Endothelial cell (in vitro differentiated cells): ENCODE data around the gene ITGA3. TPM values are rescaled to one million over a fixed set of nuclear protein-coding genes. Genes with fewer than 3 reads are reported as not detected.
A peak's percentile ranks its signal among the peaks of the same experiment; 100 is the strongest.

Experiments used
- DNase-seq: peaks from one replicate; pipeline ENCODE4 v3.0.0; 2021; ENCODE audit warnings: low spot score
- H3K27ac Mint-ChIP-seq: one replicate; pipeline ENCODE4 v1.8.0; 2021; ENCODE audit warnings: mixed read lengths, inconsistent platforms; ENCODE audit not compliant: unreplicated experiment
- H3K27me3 Mint-ChIP-seq: one replicate; pipeline ENCODE4 v1.8.0; 2021; ENCODE audit warnings: mild to moderate bottlenecking, moderate library complexity, mixed read lengths, inconsistent platforms; ENCODE audit not compliant: unreplicated experiment
- H3K36me3 Mint-ChIP-seq: one replicate; pipeline ENCODE4 v1.8.0; 2021; ENCODE audit warnings: mild to moderate bottlenecking, low read depth, mixed read lengths, inconsistent platforms; ENCODE audit not compliant: unreplicated experiment
- H3K4me1 Mint-ChIP-seq: one replicate; pipeline ENCODE4 v1.8.0; 2021; ENCODE audit warnings: mild to moderate bottlenecking, mixed read lengths, inconsistent platforms; ENCODE audit not compliant: unreplicated experiment
- H3K4me3 Mint-ChIP-seq: one replicate; pipeline ENCODE4 v1.8.0; 2021; ENCODE audit warnings: mild to moderate bottlenecking, mixed read lengths, inconsistent platforms; ENCODE audit not compliant: unreplicated experiment
- H3K9me3 Mint-ChIP-seq: one replicate; pipeline ENCODE4 v1.8.0; 2021; ENCODE audit warnings: mixed read lengths, inconsistent platforms; ENCODE audit not compliant: unreplicated experiment
- CTCF ChIP-seq: fragments of 200-600 bp; sonication (generic); IDR thresholded peaks from one replicate; pipeline ENCODE4 v1.5.0; 2021; ENCODE audit warnings: antibody characterized with exemption; ENCODE audit not compliant: unreplicated experiment
- total RNA-seq: library from RNA; stranded (reverse); fragmentation: NEBNext Ultra II Directional; extraction: Animal tissue kit (Norgen Biotek cat#: 25700); gene quantifications from one replicate; pipeline ENCODE4 v1.2.1, GENCODE V29; 2021; ENCODE audit not compliant: unreplicated experiment

ITGA3 gene
- total RNA-seq, 1 donor from 2014 or later: 5.0 TPM

- TF ChIP-seq CTCF: no peak
- Mint-ChIP-seq H3K4me3 (peak overlapping the region; percentile 83), H3K27me3 (peaks cover 13% of the 10 kb centered on the region), H3K9me3 (no peaks in the 10 kb centered on the region), H3K27ac (no peak overlapping the region), H3K4me1 (peaks cover 11% of the 10 kb centered on the region), H3K36me3 (peaks cover 5% of the 10 kb centered on the region)
- DNase-seq: no peak
These were observed 870 bp upstream of the ITGA3 start for GRCh38 chr17:50055055-50055425.

GRCh38 chr17:50056217-50056960 is 479 bp downstream of the ITGA3 start:
- no peak for TF ChIP-seq CTCF
- Mint-ChIP-seq H3K4me1 (peaks cover 11% of the 10 kb centered on the region), H3K27me3 (peaks cover 13% of the 10 kb centered on the region), H3K27ac (no peak overlapping the region), H3K4me3 (peak overlapping the region; percentile 76), H3K36me3 (peaks cover 5% of the 10 kb centered on the region), H3K9me3 (no peaks in the 10 kb centered on the region)
- DNase-seq: peak; percentile 69

GRCh38 chr17:50056961-50057330 is 1.0 kb downstream of the ITGA3 start:
- no peak for TF ChIP-seq CTCF
- no peak overlapping the region for H3K27ac Mint-ChIP-seq
- H3K4me3 Mint-ChIP-seq: peak overlapping the region; percentile 26
- peaks cover 5% of the 10 kb centered on the region for H3K36me3 Mint-ChIP-seq
- DNase-seq: no peak
- peaks cover 11% of the 10 kb centered on the region for H3K4me1 Mint-ChIP-seq
- peaks cover 12% of the 10 kb centered on the region for H3K27me3 Mint-ChIP-seq
- H3K9me3 Mint-ChIP-seq: no peaks in the 10 kb centered on the region

- H3K27ac Mint-ChIP-seq: peak overlapping the region; percentile 1
- H3K4me3 Mint-ChIP-seq: peak overlapping the region; percentile 81
These were observed 1.6 kb downstream of the ITGA3 start for GRCh38 chr17:50057521-50057991.

More at GRCh38 chr17:50057521-50057991, 1.6 kb downstream of the ITGA3 start:
- TF ChIP-seq CTCF: no peak
- H3K27me3 Mint-ChIP-seq: peaks cover 12% of the 10 kb centered on the region
- peaks cover 5% of the 10 kb centered on the region for H3K36me3 Mint-ChIP-seq
- peaks cover 11% of the 10 kb centered on the region for H3K4me1 Mint-ChIP-seq
- H3K9me3 Mint-ChIP-seq: no peaks in the 10 kb centered on the region
- DNase-seq: no peak
